Panc1 (cell line): Measurements from ENCODE around the gene ZNF654.

Source experiments
- CTCF ChIP-seq: fragments of 450-650 bp; IDR thresholded peaks from 2 replicates; pipeline ENCODE4 v1.5.1; 2017; ENCODE audit warnings: mild to moderate bottlenecking
- POLR2AphosphoS5 ChIP-seq: IDR thresholded peaks from 2 replicates; pipeline ENCODE4 v1.6.1; 2012; ENCODE audit warnings: mild to moderate bottlenecking, low read depth, low read length, moderate library complexity

- no peak for TF ChIP-seq CTCF
- TF ChIP-seq POLR2AphosphoS5, result no peak
These were observed 28.8 kb upstream of the ZNF654 start for GRCh38 chr3:88030210-88030609.
